AG10803 (cell line): ENCODE data around the gene HSPB2.

Experiments used
- DNase-seq: peaks from one replicate; pipeline ENCODE4 v3.0.0; 2010; ENCODE audit warnings: low read depth
- H3K4me3 ChIP-seq: 2 replicates; pipeline ENCODE4 v1.5.1; 2011; ENCODE audit warnings: mild to moderate bottlenecking, low read length, control low read depth
- CTCF ChIP-seq: conservative IDR thresholded peaks from 2 replicates; pipeline ENCODE4 v1.5.1; 2011; ENCODE audit warnings: mild to moderate bottlenecking, low read length, control low read depth, inconsistent platforms

HSPB2 gene

GRCh38 chr11:111961389-111962300 is 49.1 kb downstream of the HSPB2 start:
- TF ChIP-seq CTCF = no peak
- DNase-seq = no peak
- H3K4me3 ChIP-seq = no peak overlapping the region
